Uterus (tissue), 4 donors: ENCODE data around the gene CATSPER3. TPM values are rescaled to one million over a fixed set of nuclear protein-coding genes. Genes with fewer than 3 reads are reported as not detected.

Experiments used
- DNase-seq, 2 donors: peaks; one replicate each; pipeline ENCODE4 v3.0.0-alpha.2; 2019 to 2020
- H3K27ac ChIP-seq, 2 donors: fragments of 200-600 bp; sonication (generic); 1 replicate in 1 of 2; 2 replicates in 1 of 2; pipeline ENCODE4 v1.5.1; 2016 to 2018
- H3K27me3 ChIP-seq, 2 donors: fragments of 200-600 bp; sonication (generic); one replicate each; pipeline ENCODE4 v1.5.1; 2018 to 2019; ENCODE audit warnings: control low read depth in 1 of 2
- H3K36me3 ChIP-seq, 2 donors: fragments of 200-600 bp; sonication (generic); one replicate each; pipeline ENCODE4 v1.5.1; 2019; ENCODE audit warnings: control low read depth in 1 of 2
- H3K4me1 ChIP-seq, 2 donors: fragments of 200-600 bp; sonication (generic); one replicate each; pipeline ENCODE4 v1.5.1; 2018 to 2019; ENCODE audit warnings: control low read depth in 1 of 2
- H3K4me3 ChIP-seq, 2 donors: fragments of 200-600 bp; sonication (generic); 1 replicate in 1 of 2; 2 replicates in 1 of 2; pipeline ENCODE4 v1.5.1; 2018 to 2019; ENCODE audit warnings: mild to moderate bottlenecking in 1 of 2
- H3K9me3 ChIP-seq, 2 donors: fragments of 200-600 bp; sonication (generic); one replicate each; pipeline ENCODE4 v1.5.1; 2019; ENCODE audit warnings: control low read depth in 1 of 2
- POLR2A ChIP-seq, 2 donors: fragments of 450-650 bp; IDR thresholded peaks; one replicate each; pipeline ENCODE4 v1.6.1; 2016; ENCODE audit warnings: antibody characterized with exemption in 2 of 2, mild to moderate bottlenecking in 1 of 2, moderate library complexity in 1 of 2
- intact Hi-C: fragments of 100-400 bp; cut with DNase I; formaldehyde crosslinking; loops from one replicate; pipeline ENCODE4 v1.15.1; 2023; ENCODE audit warnings: low total_unique reads
- total RNA-seq, 4 donors: library from RNA; depleted of rRNA in 3 of 4; stranded (reverse); fragments of >200 nt in 3 of 4; gene quantifications; one replicate each; pipeline versions ENCODE4 v1.1.0 to v1.2.4, GENCODE V29; 2014 to 2023
- TF ChIP-seq, protein P1 (sequence below), 4 experiments: fragments of 200-600 bp in 2 of 4; fragments of 450-650 bp in 2 of 4; sonication (generic) in 2 of 4; IDR thresholded peaks; one replicate each; pipeline ENCODE4 v1.5.1; 2016 to 2019; ENCODE audit warnings: antibody characterized with exemption in 4 of 4, mild to moderate bottlenecking in 2 of 4, moderate library complexity in 1 of 4
- donor health status: DM: yes; HTN: yes; CAD: no.

The CATSPER3 gene
- total RNA-seq, 4 donors from 2014 or later, result 0.48 to 2.7 TPM; not detected in 2

DNA sequence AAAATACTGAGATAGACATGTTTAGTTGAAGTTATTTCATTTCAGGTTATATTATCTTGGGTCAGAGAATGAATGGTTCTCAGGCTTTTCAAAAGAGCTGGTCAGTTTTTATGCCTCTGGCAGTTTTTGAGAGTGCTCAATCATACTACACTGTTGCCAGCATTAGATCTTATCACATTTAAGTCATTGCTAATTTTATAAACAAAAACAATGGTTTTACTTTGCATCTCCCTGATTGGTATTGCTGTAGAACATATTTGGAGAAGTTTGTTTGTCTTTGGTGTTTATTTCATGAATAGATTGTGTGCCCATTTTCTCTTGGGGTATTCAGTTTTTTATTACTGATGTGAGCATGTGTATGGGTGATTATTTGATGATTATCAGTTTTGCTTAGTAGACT is 1.5 kb downstream of the CATSPER3 start:
- Histone ChIP-seq H3K27ac (no peak overlapping the region), H3K36me3 (no peaks in the 10 kb centered on the region), H3K27me3 (no peaks in the 10 kb centered on the region), H3K9me3 (no peaks in the 10 kb centered on the region), H3K4me3 (no peak overlapping the region), H3K4me1 (no peaks in the 10 kb centered on the region)
- intact Hi-C loops, result no loop called here
- no peak for DNase-seq
- TF ChIP-seq POLR2A (IDR thresholded peaks at IDR 0.05), result no peak
- TF ChIP-seq, protein P1, sequence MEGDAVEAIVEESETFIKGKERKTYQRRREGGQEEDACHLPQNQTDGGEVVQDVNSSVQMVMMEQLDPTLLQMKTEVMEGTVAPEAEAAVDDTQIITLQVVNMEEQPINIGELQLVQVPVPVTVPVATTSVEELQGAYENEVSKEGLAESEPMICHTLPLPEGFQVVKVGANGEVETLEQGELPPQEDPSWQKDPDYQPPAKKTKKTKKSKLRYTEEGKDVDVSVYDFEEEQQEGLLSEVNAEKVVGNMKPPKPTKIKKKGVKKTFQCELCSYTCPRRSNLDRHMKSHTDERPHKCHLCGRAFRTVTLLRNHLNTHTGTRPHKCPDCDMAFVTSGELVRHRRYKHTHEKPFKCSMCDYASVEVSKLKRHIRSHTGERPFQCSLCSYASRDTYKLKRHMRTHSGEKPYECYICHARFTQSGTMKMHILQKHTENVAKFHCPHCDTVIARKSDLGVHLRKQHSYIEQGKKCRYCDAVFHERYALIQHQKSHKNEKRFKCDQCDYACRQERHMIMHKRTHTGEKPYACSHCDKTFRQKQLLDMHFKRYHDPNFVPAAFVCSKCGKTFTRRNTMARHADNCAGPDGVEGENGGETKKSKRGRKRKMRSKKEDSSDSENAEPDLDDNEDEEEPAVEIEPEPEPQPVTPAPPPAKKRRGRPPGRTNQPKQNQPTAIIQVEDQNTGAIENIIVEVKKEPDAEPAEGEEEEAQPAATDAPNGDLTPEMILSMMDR (IDR thresholded peaks at IDR 0.05), result no peak

DNA sequence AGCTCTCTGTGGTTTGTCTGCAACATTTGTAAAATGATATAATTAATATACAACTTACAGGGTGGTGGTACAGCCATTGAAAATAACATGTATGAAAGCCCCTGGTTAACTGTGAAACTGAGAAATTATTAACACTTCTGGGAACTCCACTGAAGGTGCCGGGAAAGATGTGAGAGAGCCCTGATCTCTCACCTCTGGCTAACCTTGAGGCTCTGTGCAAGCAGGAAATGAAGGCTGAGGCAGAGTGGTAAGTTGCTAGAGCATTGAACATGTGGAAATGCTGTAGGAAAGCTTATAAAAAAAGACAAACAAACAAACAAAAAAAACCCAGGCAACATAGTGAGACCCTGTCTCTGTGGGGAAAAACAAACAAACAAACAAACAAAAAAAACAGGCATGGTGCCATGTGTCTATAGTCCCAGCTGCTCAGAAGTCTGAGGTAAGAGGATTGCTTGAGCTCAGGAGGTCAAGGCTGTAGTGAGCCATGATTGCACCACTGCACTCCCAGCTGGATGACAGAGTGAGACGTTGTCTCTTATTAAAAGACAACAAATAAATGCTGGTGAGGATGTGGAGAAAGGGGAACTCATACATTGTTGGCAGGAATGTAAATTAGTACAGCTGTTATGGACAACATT is 7.5 kb downstream of the CATSPER3 start:
- Histone ChIP-seq H3K4me1 (no peaks in the 10 kb centered on the region), H3K9me3 (peaks cover 0 to 16% of the 10 kb centered on the region in 2 donors), H3K4me3 (no peak overlapping the region), H3K27ac (no peak overlapping the region), H3K36me3 (no peaks in the 10 kb centered on the region), H3K27me3 (no peaks in the 10 kb centered on the region)
- DNase-seq, result no peak
- intact Hi-C loops, result no loop called here
- TF ChIP-seq, protein P1 (IDR thresholded peaks at IDR 0.05), result no peak
- TF ChIP-seq POLR2A (IDR thresholded peaks at IDR 0.05), result no peak

GRCh38 chr5:134975843-134976242 is 8.1 kb downstream of the CATSPER3 start:
- Histone ChIP-seq H3K4me1 (no peaks in the 10 kb centered on the region), H3K4me3 (no peak overlapping the region), H3K36me3 (no peaks in the 10 kb centered on the region), H3K9me3 (peaks cover 0 to 16% of the 10 kb centered on the region in 2 donors), H3K27me3 (no peaks in the 10 kb centered on the region), H3K27ac (no peak overlapping the region)
- TF ChIP-seq, protein P1 (IDR thresholded peaks at IDR 0.05), result no peak
- TF ChIP-seq POLR2A (IDR thresholded peaks at IDR 0.05), result no peak
- intact Hi-C loops, result no loop called here
- DNase-seq, result no peak

DNA sequence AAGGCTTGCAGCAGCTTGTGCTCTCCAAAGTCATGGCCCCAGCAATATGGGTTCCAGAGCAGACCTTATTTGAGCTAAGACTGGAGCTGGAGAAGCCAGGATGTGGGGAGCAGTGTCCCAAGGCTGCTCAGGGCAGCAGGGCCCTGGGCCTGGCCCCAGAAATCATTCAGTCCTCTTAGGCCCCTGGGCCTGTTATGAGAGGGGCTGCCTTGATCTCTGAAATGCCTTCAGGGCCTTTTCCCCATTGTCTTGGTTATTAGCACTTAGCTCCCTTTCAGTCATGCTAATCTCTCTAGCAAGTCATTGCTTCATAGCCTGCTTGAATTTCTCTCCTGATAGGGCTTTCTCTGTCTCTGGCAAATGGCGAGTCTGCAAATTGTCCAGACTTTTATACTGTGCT is 9.1 kb downstream of the CATSPER3 start:
- Histone ChIP-seq H3K27me3 (no peaks in the 10 kb centered on the region), H3K4me1 (no peaks in the 10 kb centered on the region), H3K4me3 (no peak overlapping the region), H3K27ac (no peak overlapping the region), H3K36me3 (no peaks in the 10 kb centered on the region), H3K9me3 (peaks cover 0 to 19% of the 10 kb centered on the region in 2 donors)
- DNase-seq, result no peak
- no peak for TF ChIP-seq POLR2A (IDR thresholded peaks at IDR 0.05)
- TF ChIP-seq, protein P1 (IDR thresholded peaks at IDR 0.05), result no peak
- intact Hi-C loops, result no loop called here

GRCh38 chr5:134979416-134979815 is 11.7 kb downstream of the CATSPER3 start:
- H3K4me1 ChIP-seq, result no peaks in the 10 kb centered on the region
- no peaks in the 10 kb centered on the region for H3K27me3 ChIP-seq
- H3K36me3 ChIP-seq, result no peaks in the 10 kb centered on the region
- H3K27ac ChIP-seq, result no peak overlapping the region
- intact Hi-C loops, result no loop called here
- no peak overlapping the region for H3K4me3 ChIP-seq
- no peak for DNase-seq
- TF ChIP-seq, protein P1 (IDR thresholded peaks at IDR 0.05), result no peak
- TF ChIP-seq POLR2A (IDR thresholded peaks at IDR 0.05), result no peak
- H3K9me3 ChIP-seq, result peaks cover 0 to 21% of the 10 kb centered on the region in 2 donors
